Calu3 (cell line): ENCODE data around the gene SCEL. TPM values are rescaled to one million over a fixed set of nuclear protein-coding genes. Genes with fewer than 3 reads are reported as not detected.

ENCODE experiments used
- BruUV-seq: library from RNA; stranded (reverse); fragments of 400-500 nt; replicated peaks from 2 replicates; lab custom pipeline; 2021; lab: Mats Ljungman, UMichigan
- CTCF ChIA-PET: fragments of 300-600 bp; sonication (Branson Sonifier 250); formaldehyde crosslinking; loops from one replicate; lab custom pipeline; 2022; ENCODE audit warnings: antibody characterized with exemption; lab: Charles Lee
- DNase-seq: peaks from one replicate; pipeline ENCODE4 v3.0.0; 2022
- H3K27ac Mint-ChIP-seq: one replicate; pipeline ENCODE4 v1.8.0; 2022; ENCODE audit warnings: mixed read lengths; ENCODE audit not compliant: unreplicated experiment
- H3K27me3 Mint-ChIP-seq: one replicate; pipeline ENCODE4 v1.8.0; 2022; ENCODE audit warnings: mixed read lengths; ENCODE audit not compliant: unreplicated experiment
- H3K36me3 Mint-ChIP-seq: one replicate; pipeline ENCODE4 v1.8.0; 2022; ENCODE audit warnings: mild to moderate bottlenecking, moderate library complexity, mixed read lengths; ENCODE audit not compliant: insufficient read depth, unreplicated experiment
- H3K4me1 Mint-ChIP-seq: one replicate; pipeline ENCODE4 v1.8.0; 2022; ENCODE audit warnings: mild to moderate bottlenecking, low read depth, mixed read lengths; ENCODE audit not compliant: unreplicated experiment
- H3K4me3 Mint-ChIP-seq: one replicate; pipeline ENCODE4 v1.8.0; 2022; ENCODE audit warnings: mild to moderate bottlenecking, low read depth, moderate library complexity, mixed read lengths; ENCODE audit not compliant: unreplicated experiment
- H3K9me3 Mint-ChIP-seq: one replicate; pipeline ENCODE4 v1.8.0; 2022; ENCODE audit warnings: low read depth, mixed read lengths; ENCODE audit not compliant: unreplicated experiment
- intact Hi-C: fragments of 100-400 bp; cut with micrococcal nuclease; formaldehyde crosslinking; loops from one replicate; pipeline ENCODE4 v1.10.0; 2022; ENCODE audit not compliant: unreplicated experiment
- total RNA-seq: library from RNA; stranded (reverse); gene quantifications from 2 replicates; pipeline ENCODE4 v1.2.3, GENCODE V29; 2022
- TF ChIP-seq, protein P1 (sequence below): fragments of 200-600 bp; IDR thresholded peaks from one replicate; pipeline ENCODE4 v1.8.0; 2022; ENCODE audit warnings: antibody characterized with exemption; ENCODE audit not compliant: unreplicated experiment

SCEL gene
- total RNA-seq, 1 experiment from 2014 or later = 5.2 TPM

DNA sequence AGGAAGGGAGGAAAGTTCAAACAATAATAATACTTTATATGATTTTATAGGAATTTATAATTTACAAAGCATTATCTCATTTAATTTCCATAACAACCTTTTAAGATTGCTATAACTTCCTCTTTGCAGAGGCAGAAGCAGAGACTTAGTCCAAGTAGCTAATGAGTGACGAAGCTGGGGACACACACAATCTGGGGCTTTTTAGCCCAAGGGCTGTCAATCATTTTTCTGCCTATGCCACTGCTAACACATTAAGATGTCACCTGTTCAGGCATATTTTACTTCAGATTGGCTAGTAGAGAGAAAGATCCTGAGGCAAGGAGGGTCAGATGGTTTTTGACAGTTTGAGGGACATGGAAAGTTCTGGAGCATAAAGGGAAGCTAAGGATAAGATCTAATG is 12.6 kb downstream of the SCEL start:
- no TSS peak for BruUV-seq

GRCh38 chr13:77548594-77548993 is 13.1 kb downstream of the SCEL start:
- no TSS peak for BruUV-seq
- intact Hi-C loops = no loop called here
- CTCF ChIA-PET = no interaction called here
- TF ChIP-seq, protein P1, sequence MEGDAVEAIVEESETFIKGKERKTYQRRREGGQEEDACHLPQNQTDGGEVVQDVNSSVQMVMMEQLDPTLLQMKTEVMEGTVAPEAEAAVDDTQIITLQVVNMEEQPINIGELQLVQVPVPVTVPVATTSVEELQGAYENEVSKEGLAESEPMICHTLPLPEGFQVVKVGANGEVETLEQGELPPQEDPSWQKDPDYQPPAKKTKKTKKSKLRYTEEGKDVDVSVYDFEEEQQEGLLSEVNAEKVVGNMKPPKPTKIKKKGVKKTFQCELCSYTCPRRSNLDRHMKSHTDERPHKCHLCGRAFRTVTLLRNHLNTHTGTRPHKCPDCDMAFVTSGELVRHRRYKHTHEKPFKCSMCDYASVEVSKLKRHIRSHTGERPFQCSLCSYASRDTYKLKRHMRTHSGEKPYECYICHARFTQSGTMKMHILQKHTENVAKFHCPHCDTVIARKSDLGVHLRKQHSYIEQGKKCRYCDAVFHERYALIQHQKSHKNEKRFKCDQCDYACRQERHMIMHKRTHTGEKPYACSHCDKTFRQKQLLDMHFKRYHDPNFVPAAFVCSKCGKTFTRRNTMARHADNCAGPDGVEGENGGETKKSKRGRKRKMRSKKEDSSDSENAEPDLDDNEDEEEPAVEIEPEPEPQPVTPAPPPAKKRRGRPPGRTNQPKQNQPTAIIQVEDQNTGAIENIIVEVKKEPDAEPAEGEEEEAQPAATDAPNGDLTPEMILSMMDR = no peak
- H3K4me3 Mint-ChIP-seq = no peak overlapping the region
- DNase-seq = no peak
- H3K9me3 Mint-ChIP-seq = no peaks in the 10 kb centered on the region
- H3K27ac Mint-ChIP-seq = no peak overlapping the region
- H3K27me3 Mint-ChIP-seq = no peaks in the 10 kb centered on the region
- H3K4me1 Mint-ChIP-seq = peaks cover 9% of the 10 kb centered on the region
- no peaks in the 10 kb centered on the region for H3K36me3 Mint-ChIP-seq

More for the DNA sequence above, 12.6 kb downstream of the SCEL start:
- H3K9me3 Mint-ChIP-seq = no peaks in the 10 kb centered on the region
- no peak overlapping the region for H3K27ac Mint-ChIP-seq
- CTCF ChIA-PET = no interaction called here
- H3K4me3 Mint-ChIP-seq = no peak overlapping the region
- peaks cover 9% of the 10 kb centered on the region for H3K4me1 Mint-ChIP-seq
- intact Hi-C loops = no loop called here
- H3K27me3 Mint-ChIP-seq = no peaks in the 10 kb centered on the region
- H3K36me3 Mint-ChIP-seq = no peaks in the 10 kb centered on the region
- TF ChIP-seq, protein P1 = no peak
- DNase-seq = no peak

- no peaks in the 10 kb centered on the region for H3K27me3 Mint-ChIP-seq
- no peaks in the 10 kb centered on the region for H3K36me3 Mint-ChIP-seq
- TF ChIP-seq, protein P1 = no peak
- BruUV-seq = no TSS peak
- H3K4me1 Mint-ChIP-seq = no peaks in the 10 kb centered on the region
- H3K4me3 Mint-ChIP-seq = no peak overlapping the region
- CTCF ChIA-PET = interaction anchor here (0.5 kb wide), 1 partner anchor 39 kb away, joined by 3 read pairs; no protein-coding TSS in a partner anchor
- DNase-seq = no peak
- no peaks in the 10 kb centered on the region for H3K9me3 Mint-ChIP-seq
- no peak overlapping the region for H3K27ac Mint-ChIP-seq
- intact Hi-C loops = no loop called here
Measured at GRCh38 chr13:77554069-77554468, 18.6 kb downstream of the SCEL start.

- no peaks in the 10 kb centered on the region for H3K9me3 Mint-ChIP-seq
- CTCF ChIA-PET = interaction anchor here (0.6 kb wide), 1 partner anchor 48 kb away, joined by 3 read pairs; no protein-coding TSS in a partner anchor
- intact Hi-C loops = loop anchor here (5.0 kb wide), 2 partner anchors 33 to 48 kb away; no protein-coding TSS in a partner anchor
- no peaks in the 10 kb centered on the region for H3K4me1 Mint-ChIP-seq
- no peak for DNase-seq
- BruUV-seq = no TSS peak
- no peak overlapping the region for H3K4me3 Mint-ChIP-seq
- no peaks in the 10 kb centered on the region for H3K36me3 Mint-ChIP-seq
- H3K27ac Mint-ChIP-seq = no peak overlapping the region
- no peaks in the 10 kb centered on the region for H3K27me3 Mint-ChIP-seq
- TF ChIP-seq, protein P1 = no peak
Measured at GRCh38 chr13:77555246-77555645, 19.7 kb downstream of the SCEL start.
